CD4-positive, CD25-positive, alpha-beta regulatory T cell (primary cell): Measurements from ENCODE around the gene APOM. TPM values are rescaled to one million over a fixed set of nuclear protein-coding genes. Genes with fewer than 3 reads are reported as not detected.

Experiments
- ATAC-seq, 2 donors: fragments of 150-1000 bp; cut with Tn5 transposase; one replicate each; pipeline ENCODE4 v1.10.0; 2021; ENCODE audit warnings: low read depth in 2 of 2, moderate number of reproducible peaks in 2 of 2, moderate library complexity in 1 of 2
- DNase-seq, 3 donors: peaks; one replicate each; pipeline versions ENCODE4 v3.0.0 to v3.0.0-alpha.2; 2012 to 2022; ENCODE audit warnings: mixed read lengths in 1 of 3
- H3K27ac ChIP-seq: one replicate; pipeline ENCODE4 v1.7.0; 2013; ENCODE audit warnings: mild to moderate bottlenecking, low read length; ENCODE audit not compliant: insufficient read depth, poor library complexity, severe bottlenecking
- H3K27me3 ChIP-seq: one replicate; pipeline ENCODE4 v1.7.0; 2013; ENCODE audit warnings: low read length; ENCODE audit not compliant: control insufficient read depth, insufficient read depth
- H3K36me3 ChIP-seq: one replicate; pipeline ENCODE4 v1.7.0; 2013; ENCODE audit warnings: mild to moderate bottlenecking, low read length, moderate library complexity; ENCODE audit not compliant: control insufficient read depth, insufficient read depth
- H3K4me1 ChIP-seq: 2 replicates; pipeline ENCODE4 v1.7.0; 2013; ENCODE audit warnings: mild to moderate bottlenecking, low read length; ENCODE audit not compliant: insufficient read depth, control insufficient read depth, poor library complexity, severe bottlenecking
- H3K4me3 ChIP-seq: one replicate; pipeline ENCODE4 v1.7.0; 2013; ENCODE audit warnings: low read depth, mild to moderate bottlenecking, low read length, moderate library complexity
- H3K9me3 ChIP-seq, 2 experiments: 1 replicate in 1 of 2; 2 replicates in 1 of 2; pipeline ENCODE4 v1.7.0; 2013; ENCODE audit warnings: low read length in 2 of 2, mild to moderate bottlenecking in 1 of 2, moderate library complexity in 1 of 2; ENCODE audit not compliant: control insufficient read depth in 2 of 2
- H3K27ac Mint-ChIP-seq, 3 donors: one replicate each; pipeline ENCODE4 v1.8.0; 2020 to 2022; ENCODE audit warnings: mild to moderate bottlenecking in 3 of 3, mixed read lengths in 3 of 3, moderate library complexity in 2 of 3
- H3K27me3 Mint-ChIP-seq: one replicate; pipeline ENCODE4 v1.8.0; 2022; ENCODE audit warnings: mild to moderate bottlenecking, mixed read lengths
- H3K36me3 Mint-ChIP-seq: one replicate; pipeline ENCODE4 v1.8.0; 2020; ENCODE audit warnings: mixed read lengths
- H3K4me1 Mint-ChIP-seq, 4 donors: one replicate each; pipeline ENCODE4 v1.8.0; 2020 to 2022; ENCODE audit warnings: mixed read lengths in 4 of 4, mild to moderate bottlenecking in 1 of 4
- H3K4me3 Mint-ChIP-seq, 4 donors: one replicate each; pipeline ENCODE4 v1.8.0; 2020 to 2022; ENCODE audit warnings: mild to moderate bottlenecking in 4 of 4, mixed read lengths in 4 of 4, moderate library complexity in 3 of 4
- H3K9me3 Mint-ChIP-seq, 7 donors: one replicate each; pipeline ENCODE4 v1.8.0; 2020 to 2022; ENCODE audit warnings: mixed read lengths in 7 of 7, mild to moderate bottlenecking in 3 of 7, moderate library complexity in 2 of 7
- polyA plus RNA-seq, 4 donors: library from polyadenylated mRNA; unstranded; fragments of 300-500 nt; fragmentation: Illumina TruSeq; gene quantifications; one replicate each; pipeline ENCODE4 v1.2.3, GENCODE V29; 2021
- total RNA-seq: library from RNA; stranded (reverse); gene quantifications from one replicate; pipeline ENCODE4 v1.2.3, GENCODE V29; 2022

Gene APOM
- total RNA-seq, result 1.7 TPM
- polyA plus RNA-seq, result 1 to 10 TPM; 2.5 to 4.1 (median 2.8) TPM

DNA sequence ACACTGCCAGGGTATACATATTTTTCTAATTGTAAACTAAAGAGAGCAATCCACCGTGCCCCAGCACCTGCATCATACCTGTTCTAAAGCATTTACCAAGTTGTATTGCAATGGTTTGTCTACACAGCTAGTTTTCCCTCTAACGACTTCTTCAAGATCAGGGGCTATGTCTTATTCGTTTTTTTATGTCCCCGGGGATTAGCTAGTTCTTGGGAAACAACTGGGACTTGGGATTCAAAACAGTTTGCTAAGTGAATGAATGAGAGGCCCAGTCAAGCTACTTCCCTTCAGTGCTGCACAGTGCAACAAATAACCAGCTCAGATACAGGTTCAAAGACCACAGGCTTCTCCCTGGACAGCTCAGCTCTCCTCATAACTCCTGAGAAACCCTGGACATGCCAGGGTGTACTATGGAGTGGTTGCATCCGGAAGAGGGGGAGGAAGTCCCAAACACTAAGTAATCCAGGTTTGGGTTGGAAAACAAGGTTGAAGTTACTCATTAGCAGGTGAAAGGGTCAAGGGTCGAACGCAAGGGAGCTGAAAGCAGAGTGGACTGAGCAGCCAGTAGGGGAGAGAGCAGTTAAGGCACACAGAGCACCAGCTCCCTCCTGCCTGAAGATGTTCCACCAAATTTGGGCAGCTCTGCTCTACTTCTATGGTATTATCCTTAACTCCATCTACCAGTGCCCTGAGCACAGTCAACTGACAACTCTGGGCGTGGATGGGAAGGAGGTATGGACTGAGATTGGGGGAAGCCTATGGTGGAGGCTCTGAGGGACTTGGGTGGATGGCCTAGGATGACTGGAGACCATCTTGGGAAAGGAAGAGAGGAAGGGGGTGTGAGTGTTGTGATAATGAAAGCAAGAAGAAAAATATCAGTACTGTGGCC is at the start of gene APOM:
Gene APOM, plus strand, starts transcription at position 546 of the 889 bp plus-strand sequence. Its CDS starts 73 bp downstream, at position 619.
- Histone ChIP-seq H3K27me3 (no peaks in the 10 kb centered on the region), H3K4me1 (peaks cover 56% of the 10 kb centered on the region), H3K27ac (no peak within 1 kb of the TSS), H3K36me3 (peaks cover 17% of the 10 kb centered on the region), H3K4me3 (no peak within 1 kb of the TSS), H3K9me3 (no peaks in the 10 kb centered on the region)
- H3K36me3 Mint-ChIP-seq, result peaks cover 15% of the 10 kb centered on the region
- peaks cover 0 to 7% (median 0%) of the 10 kb centered on the region in 7 donors for H3K9me3 Mint-ChIP-seq
- ATAC-seq, result no peak
- peak within 1 kb of the TSS; percentile 18 to 36 (median 35) for H3K27ac Mint-ChIP-seq
- peaks cover 8% of the 10 kb centered on the region for H3K27me3 Mint-ChIP-seq
- no peak for DNase-seq
- peak within 1 kb of the TSS in 3 of 4 donors; percentile 65 to 99 (median 92) for H3K4me3 Mint-ChIP-seq
- peaks cover 4 to 76% (median 44%) of the 10 kb centered on the region in 4 donors for H3K4me1 Mint-ChIP-seq

DNA sequence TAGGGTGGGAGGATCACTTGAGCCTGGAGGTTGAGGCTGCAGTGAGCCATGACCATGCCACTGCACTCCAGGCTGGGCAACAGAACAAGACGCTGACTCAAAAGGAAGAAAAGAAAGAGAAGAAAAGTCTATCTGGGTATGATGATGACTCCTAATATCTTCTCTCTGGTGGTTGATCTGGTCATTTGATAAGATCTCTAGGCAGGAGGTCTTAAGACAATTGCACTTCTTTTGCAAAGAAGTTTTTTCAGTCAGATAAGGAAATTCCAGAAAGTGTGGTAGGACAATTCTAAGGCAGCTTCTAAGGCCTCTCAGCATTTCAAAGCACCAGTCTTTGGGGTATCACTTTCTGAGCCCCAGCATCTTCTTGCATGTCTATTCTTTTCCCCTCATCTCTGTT is 48.4 kb upstream of the APOM start:
- Mint-ChIP-seq H3K27me3 (no peaks in the 10 kb centered on the region), H3K4me1 (no peaks in the 10 kb centered on the region), H3K27ac (no peak overlapping the region), H3K9me3 (no peaks in the 10 kb centered on the region), H3K4me3 (no peak overlapping the region), H3K36me3 (no peaks in the 10 kb centered on the region)
- no peak for DNase-seq
- H3K36me3 ChIP-seq, result no peaks in the 10 kb centered on the region
- no peaks in the 10 kb centered on the region for H3K27me3 ChIP-seq
- H3K4me1 ChIP-seq, result no peaks in the 10 kb centered on the region
- no peak overlapping the region for H3K27ac ChIP-seq
- no peak for ATAC-seq
- H3K9me3 ChIP-seq, result no peaks in the 10 kb centered on the region
- H3K4me3 ChIP-seq, result no peak overlapping the region

DNA sequence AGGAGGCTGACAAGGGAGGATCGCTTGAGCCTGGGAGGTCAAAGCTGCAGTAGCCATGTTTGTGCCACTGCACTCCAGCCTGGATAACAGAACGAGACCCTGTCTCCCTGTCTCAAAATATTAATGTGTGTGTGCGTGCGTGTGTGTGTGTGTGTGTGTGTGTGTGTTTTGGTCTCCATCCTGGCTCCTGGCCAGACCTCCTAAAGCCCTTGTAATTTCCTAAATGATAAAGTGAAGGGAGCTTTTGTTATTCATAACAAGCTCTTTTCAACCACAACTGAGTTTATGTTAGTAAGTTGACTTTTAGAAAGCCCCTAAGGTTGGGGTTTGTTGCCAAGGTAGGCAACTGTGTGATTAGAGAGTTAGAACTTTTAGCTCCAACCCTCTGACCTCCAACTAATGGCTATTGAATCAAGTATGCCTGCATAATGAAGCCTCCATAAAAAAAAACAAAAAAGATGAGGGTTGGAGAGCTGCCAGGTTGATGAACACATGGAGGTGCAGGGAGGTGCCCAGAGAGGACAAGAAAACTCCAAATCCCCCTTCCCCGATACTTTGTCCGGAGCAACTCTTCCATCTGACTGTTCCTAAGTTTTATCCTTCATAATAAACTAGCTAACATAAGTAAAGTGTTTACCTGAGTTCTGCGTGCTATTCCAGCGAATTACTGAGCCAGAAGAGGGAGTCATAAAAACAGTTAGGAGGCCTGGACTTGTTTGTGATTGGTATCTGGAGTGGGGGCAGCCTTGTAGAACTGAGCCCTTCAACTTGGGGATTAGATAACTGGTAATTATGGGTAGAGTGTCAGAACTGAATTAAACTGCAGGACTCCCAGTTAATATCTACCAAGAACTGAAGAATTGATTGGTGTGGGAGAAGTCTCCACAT is 45.9 kb upstream of the APOM start:
- Histone ChIP-seq H3K4me3 (no peak overlapping the region), H3K27ac (no peak overlapping the region), H3K27me3 (no peaks in the 10 kb centered on the region), H3K4me1 (no peaks in the 10 kb centered on the region), H3K36me3 (no peaks in the 10 kb centered on the region), H3K9me3 (no peaks in the 10 kb centered on the region)
- H3K9me3 Mint-ChIP-seq, result no peaks in the 10 kb centered on the region
- H3K4me3 Mint-ChIP-seq, result peak overlapping the region in 1 of 4 donors; percentile 28
- H3K36me3 Mint-ChIP-seq, result no peaks in the 10 kb centered on the region
- H3K27ac Mint-ChIP-seq, result peak overlapping the region in 1 of 3 donors; percentile 49
- no peaks in the 10 kb centered on the region for H3K27me3 Mint-ChIP-seq
- ATAC-seq, result no peak
- peaks cover 0 to 5% (median 2%) of the 10 kb centered on the region in 4 donors for H3K4me1 Mint-ChIP-seq
- no peak for DNase-seq

DNA sequence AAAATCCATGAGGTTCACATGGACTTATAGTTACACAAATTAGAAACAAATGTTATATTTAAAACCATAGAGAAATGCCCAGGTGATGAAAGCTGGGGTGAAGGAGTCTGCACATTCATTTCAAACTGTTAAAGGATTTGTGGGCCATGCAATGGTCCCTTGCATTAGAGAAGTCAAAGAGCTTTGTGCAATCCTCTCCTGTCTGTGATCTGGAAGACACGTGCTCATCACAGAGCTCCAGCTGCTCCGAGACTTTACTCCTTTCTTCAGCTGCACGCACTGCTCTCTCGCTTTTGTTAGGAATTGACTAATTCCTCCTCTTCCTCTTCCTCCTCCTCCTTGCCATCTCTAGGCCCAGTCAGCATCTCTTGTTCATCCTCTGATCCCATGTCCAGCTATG is 44.7 kb upstream of the APOM start:
- no peaks in the 10 kb centered on the region for H3K27me3 ChIP-seq
- DNase-seq (no peak), ATAC-seq (no peak)
- H3K27ac Mint-ChIP-seq, result peak overlapping the region in 1 of 3 donors; percentile 37
- peaks cover 0 to 17% (median 5%) of the 10 kb centered on the region in 4 donors for H3K4me1 Mint-ChIP-seq
- H3K36me3 ChIP-seq, result no peaks in the 10 kb centered on the region
- H3K9me3 Mint-ChIP-seq, result no peaks in the 10 kb centered on the region
- peaks cover 6% of the 10 kb centered on the region for H3K4me1 ChIP-seq
- no peak overlapping the region for H3K4me3 ChIP-seq
- H3K27me3 Mint-ChIP-seq, result no peaks in the 10 kb centered on the region
- no peak overlapping the region for H3K27ac ChIP-seq
- H3K4me3 Mint-ChIP-seq, result no peak overlapping the region
- H3K36me3 Mint-ChIP-seq, result no peaks in the 10 kb centered on the region
- no peaks in the 10 kb centered on the region for H3K9me3 ChIP-seq

DNA sequence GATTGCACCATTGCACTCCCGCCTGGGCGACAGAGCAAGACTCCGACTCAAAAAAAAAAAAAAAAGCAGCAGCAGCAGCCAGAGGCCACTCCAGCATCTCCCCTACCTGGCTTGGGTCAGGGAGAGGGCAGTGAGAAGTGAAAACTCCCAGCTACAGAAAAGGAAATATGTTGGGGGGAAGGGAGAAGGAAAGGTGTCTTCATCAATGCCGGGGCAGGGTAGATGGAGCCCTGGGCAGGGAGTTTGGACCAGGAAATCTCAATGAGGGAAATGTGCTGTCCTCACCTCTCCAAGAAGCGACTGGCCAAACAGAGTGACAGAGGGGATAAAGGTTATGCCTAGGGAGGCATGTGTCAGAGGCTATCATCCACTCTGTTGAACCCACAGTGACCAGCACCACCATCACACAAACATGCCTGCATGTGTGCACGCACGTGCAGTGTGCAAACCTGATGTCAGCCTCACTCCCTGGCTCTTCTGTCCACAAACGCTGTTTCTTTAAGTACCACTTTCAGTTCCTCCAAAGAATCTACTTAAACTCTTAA is 41.5 kb upstream of the APOM start:
- no peaks in the 10 kb centered on the region for H3K9me3 ChIP-seq
- no peaks in the 10 kb centered on the region for H3K36me3 Mint-ChIP-seq
- H3K9me3 Mint-ChIP-seq, result no peaks in the 10 kb centered on the region
- no peaks in the 10 kb centered on the region for H3K27me3 ChIP-seq
- no peaks in the 10 kb centered on the region for H3K36me3 ChIP-seq
- H3K4me3 ChIP-seq, result no peak overlapping the region
- H3K27ac ChIP-seq, result no peak overlapping the region
- H3K4me3 Mint-ChIP-seq, result no peak overlapping the region
- no peak for DNase-seq
- H3K27ac Mint-ChIP-seq, result no peak overlapping the region
- peaks cover 0 to 31% (median 7%) of the 10 kb centered on the region in 4 donors for H3K4me1 Mint-ChIP-seq
- H3K27me3 Mint-ChIP-seq, result no peaks in the 10 kb centered on the region
- H3K4me1 ChIP-seq, result peaks cover 8% of the 10 kb centered on the region
- ATAC-seq, result no peak

DNA sequence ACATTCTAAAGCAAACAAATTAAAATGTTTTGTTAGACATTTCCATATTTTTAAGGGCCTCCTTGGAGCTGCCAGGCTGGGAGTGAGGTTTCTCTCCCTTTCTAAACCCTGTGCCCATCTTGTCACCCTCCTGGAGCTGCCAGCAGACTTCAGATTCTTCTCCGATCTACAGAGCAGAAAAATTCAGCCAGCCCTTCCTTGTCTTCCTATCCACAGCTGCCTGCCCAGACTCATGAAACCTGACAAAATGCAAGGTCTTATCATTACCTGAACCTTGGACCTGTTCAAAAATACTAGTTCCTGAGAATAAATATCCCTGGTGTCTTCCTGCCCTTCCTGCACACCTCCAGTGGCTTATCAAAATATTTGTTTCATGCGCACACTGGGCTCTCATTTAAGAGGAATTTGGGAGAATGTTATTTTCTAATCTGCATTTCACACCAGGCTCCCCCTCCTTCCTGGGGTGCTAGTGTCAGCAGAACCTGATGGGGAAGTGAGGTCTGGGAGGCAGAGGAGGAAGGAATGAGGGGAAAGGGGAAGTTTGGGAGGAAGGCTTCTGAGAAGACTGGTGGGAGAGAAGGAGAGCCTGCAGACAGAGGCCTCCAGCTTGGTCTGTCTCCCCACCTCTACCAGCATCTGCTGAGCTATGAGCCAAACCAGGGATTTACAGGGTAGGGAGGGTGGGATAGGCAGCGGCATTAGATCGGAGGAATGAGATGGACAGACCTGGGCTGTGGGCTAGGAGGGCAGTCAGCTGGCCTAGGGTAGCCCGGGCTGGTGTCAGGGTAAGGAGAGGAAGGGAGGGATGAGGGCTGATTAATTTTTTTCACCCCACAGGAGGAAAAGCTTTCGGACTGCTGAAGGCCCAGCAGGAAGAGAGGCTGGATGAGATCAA is 40.8 kb upstream of the APOM start, which contains the start of gene AIF1:
Gene AIF1, plus strand, starts transcription at position 551 of the 895 bp plus-strand sequence. Its CDS starts 96 bp downstream, at position 647.
- H3K27ac Mint-ChIP-seq, result peak within 1 kb of the TSS; percentile 72 to 95 (median 83)
- H3K4me3 ChIP-seq, result peak within 1 kb of the TSS; percentile 7
- H3K27ac ChIP-seq, result no peak within 1 kb of the TSS
- no peak for ATAC-seq
- DNase-seq, result no peak
- peaks cover 0 to 37% (median 8%) of the 10 kb centered on the region in 4 donors for H3K4me1 Mint-ChIP-seq
- peaks cover 8% of the 10 kb centered on the region for H3K4me1 ChIP-seq
- H3K36me3 Mint-ChIP-seq, result no peaks in the 10 kb centered on the region
- H3K36me3 ChIP-seq, result no peaks in the 10 kb centered on the region
- no peaks in the 10 kb centered on the region for H3K9me3 ChIP-seq
- peak within 1 kb of the TSS; percentile 5 to 93 (median 75) for H3K4me3 Mint-ChIP-seq
- no peaks in the 10 kb centered on the region for H3K27me3 Mint-ChIP-seq
- no peaks in the 10 kb centered on the region for H3K27me3 ChIP-seq
- H3K9me3 Mint-ChIP-seq, result no peaks in the 10 kb centered on the region
